GM12878 (cell line): Measurements from ENCODE around the gene ADCK1.

Experiments used
- TARDBP ChIP-seq: IDR thresholded peaks from 2 replicates; pipeline ENCODE4 v1.6.1; 2016; ENCODE audit warnings: borderline replicate concordance
- ZNF24 ChIP-seq: fragments of 450-650 bp; IDR thresholded peaks from 2 replicates; pipeline ENCODE4 v1.6.1; 2017; ENCODE audit warnings: antibody characterized with exemption, mild to moderate bottlenecking

DNA sequence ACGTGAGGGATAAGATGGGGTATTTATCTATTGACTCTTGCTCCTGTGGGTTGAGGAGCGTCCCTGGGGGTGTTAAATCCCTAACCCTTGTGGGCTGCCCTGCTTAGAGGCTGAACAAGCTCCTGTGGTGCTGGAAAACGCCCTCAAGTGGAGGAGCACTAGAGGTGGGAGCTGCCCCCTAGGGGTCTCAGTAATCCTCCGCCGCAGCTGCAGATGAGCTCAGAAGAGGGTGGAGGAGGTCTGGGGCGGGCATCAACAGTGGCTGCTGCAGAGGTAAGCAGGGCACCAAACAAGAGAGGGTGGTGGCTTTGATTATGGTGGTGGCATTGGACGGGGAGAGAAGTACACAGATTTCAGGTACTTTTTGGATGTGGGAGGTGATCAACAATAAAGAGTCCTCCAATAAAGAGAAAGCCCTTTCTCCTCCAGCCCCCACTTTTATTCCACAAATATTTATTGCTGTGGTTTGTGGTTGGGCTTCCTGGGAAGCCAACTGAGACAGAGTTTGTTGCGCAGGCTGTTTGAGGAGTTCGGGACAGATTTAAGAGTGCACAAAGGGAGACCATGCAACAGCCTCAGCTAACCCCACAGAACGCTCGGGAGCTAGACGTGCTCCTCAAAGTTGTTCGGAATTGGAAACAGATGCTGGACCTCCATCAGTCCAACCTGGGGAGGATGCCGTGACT, 179.9 kb downstream of the ADCK1 start:
- no peak for TF ChIP-seq ZNF24
- TF ChIP-seq TARDBP: no peak
